Tibial nerve (tissue), 4 donors: ENCODE measurements around the gene JUNB. TPM values are rescaled to one million over a fixed set of nuclear protein-coding genes. Genes with fewer than 3 reads are reported as not detected.

Experiments
- DNase-seq, 2 donors: peaks; one replicate each; pipeline ENCODE4 v3.0.0-alpha.2; 2019; ENCODE audit warnings: low spot score in 2 of 2
- H3K27ac ChIP-seq, 4 donors: fragments of 200-600 bp; sonication (generic) in 3 of 4; one replicate each; pipeline ENCODE4 v1.5.1; 2017 to 2019; ENCODE audit warnings: mild to moderate bottlenecking in 1 of 4
- H3K27me3 ChIP-seq, 2 donors: fragments of 200-600 bp; sonication (generic) in 1 of 2; one replicate each; pipeline versions ENCODE4 v1.5.1 to v1.6.0; 2017 to 2019
- H3K36me3 ChIP-seq, 3 donors: fragments of 200-600 bp; sonication (generic); one replicate each; pipeline ENCODE4 v1.5.1; 2018 to 2019
- H3K4me1 ChIP-seq, 4 donors: fragments of 200-600 bp; sonication (generic) in 3 of 4; one replicate each; pipeline ENCODE4 v1.5.1; 2017 to 2019
- H3K4me3 ChIP-seq, 4 donors: fragments of 200-600 bp; sonication (generic) in 3 of 4; one replicate each; pipeline ENCODE4 v1.5.1; 2017 to 2019; ENCODE audit warnings: mild to moderate bottlenecking in 1 of 4, moderate library complexity in 1 of 4
- H3K9me3 ChIP-seq, 4 donors: fragments of 200-600 bp; sonication (generic) in 3 of 4; one replicate each; pipeline ENCODE4 v1.5.1; 2017 to 2019
- CTCF ChIP-seq, 5 experiments: fragments of 200-600 bp in 3 of 5; fragments of 450-650 bp in 2 of 5; sonication (generic) in 3 of 5; IDR thresholded peaks; one replicate each; pipeline ENCODE4 v1.5.1; 2016 to 2019; ENCODE audit warnings: antibody characterized with exemption in 5 of 5, mild to moderate bottlenecking in 3 of 5, moderate library complexity in 2 of 5
- EP300 ChIP-seq, 2 donors: sonication (generic); formaldehyde crosslinking; IDR thresholded peaks; one replicate each; pipeline ENCODE4 v1.6.1; 2017; ENCODE audit warnings: antibody characterized with exemption in 2 of 2, mild to moderate bottlenecking in 1 of 2
- POLR2A ChIP-seq, 2 donors: fragments of 450-650 bp; IDR thresholded peaks; one replicate each; pipeline ENCODE4 v1.6.1; 2017; ENCODE audit warnings: antibody characterized with exemption in 2 of 2, mild to moderate bottlenecking in 2 of 2, moderate library complexity in 2 of 2
- WGBS, 2 donors: methylation state at CpG; one replicate each; pipeline ENCODE4 v1.1.5; 2018; 5-methylcytosine and 5-hydroxymethylcytosine counted together
- small RNA-seq: library from RNA; depleted of rRNA; stranded (forward); fragments of <200 nt; gene quantifications from one replicate; pipeline ENCODE3, GENCODE V24; 2016
- total RNA-seq, 4 donors: library from RNA; depleted of rRNA; stranded (reverse); fragments of >200 nt; gene quantifications; one replicate each; pipeline ENCODE4 v1.1.0, GENCODE V29; 2016

Gene JUNB
- total RNA-seq, 4 donors from 2014 or later, result 421 to 676 (median 613) TPM

- Histone ChIP-seq H3K27me3 (peaks cover 0 to 99% of the 10 kb centered on the region in 2 donors), H3K4me3 (no peak overlapping the region), H3K4me1 (peaks cover 0 to 35% (median 12%) of the 10 kb centered on the region in 4 donors)
These were observed 47.8 kb downstream of the JUNB start for GRCh38 chr19:12838886-12839756.

GRCh38 chr19:12840091-12841079 lies 49.1 kb downstream of the JUNB start:
- Histone ChIP-seq H3K27ac (no peak overlapping the region), H3K36me3 (no peaks in the 10 kb centered on the region), H3K4me3 (no peak overlapping the region), H3K9me3 (no peaks in the 10 kb centered on the region), H3K4me1 (peaks cover 0 to 24% (median 8%) of the 10 kb centered on the region in 4 donors), H3K27me3 (peaks cover 0 to 99% of the 10 kb centered on the region in 2 donors)
- WGBS, 2 donors, result 24 to 28% methylated on average over 39 to 40 of the region's 43 CpGs
- no peak for DNase-seq
- TF ChIP-seq EP300 (IDR thresholded peaks at IDR 0.05) (no peak), CTCF (IDR thresholded peaks at IDR 0.05) (no peak), POLR2A (IDR thresholded peaks at IDR 0.05) (no peak)

More at GRCh38 chr19:12838886-12839756, 47.8 kb downstream of the JUNB start:
- 24 to 27% methylated on average over 18 to 21 of the region's 21 CpGs for WGBS, 2 donors
- TF ChIP-seq CTCF (IDR thresholded peaks at IDR 0.05), result no peak
- no peak for TF ChIP-seq EP300 (IDR thresholded peaks at IDR 0.05)
- TF ChIP-seq POLR2A (IDR thresholded peaks at IDR 0.05), result no peak
- Histone ChIP-seq H3K36me3 (no peaks in the 10 kb centered on the region), H3K27ac (no peak overlapping the region), H3K9me3 (no peaks in the 10 kb centered on the region)
- no peak for DNase-seq

- peaks cover 0 to 96% of the 10 kb centered on the region in 2 donors for H3K27me3 ChIP-seq
These were observed 49.8 kb downstream of the JUNB start for GRCh38 chr19:12841094-12841493.

GRCh38 chr19:12842511-12842910 lies 51.2 kb downstream of the JUNB start:
- WGBS, 2 donors, result 93% methylated on average over 18 of the region's 18 CpGs
- peaks cover 0 to 29% (median 10%) of the 10 kb centered on the region in 4 donors for H3K4me1 ChIP-seq
- DNase-seq, result no peak
- peaks cover 0 to 86% of the 10 kb centered on the region in 2 donors for H3K27me3 ChIP-seq
- no peak overlapping the region for H3K4me3 ChIP-seq
- H3K27ac ChIP-seq, result no peak overlapping the region
- no peaks in the 10 kb centered on the region for H3K36me3 ChIP-seq
- no peak for TF ChIP-seq CTCF (IDR thresholded peaks at IDR 0.05)
- TF ChIP-seq POLR2A (IDR thresholded peaks at IDR 0.05), result no peak
- no peak for TF ChIP-seq EP300 (IDR thresholded peaks at IDR 0.05)
- H3K9me3 ChIP-seq, result no peaks in the 10 kb centered on the region

More at GRCh38 chr19:12841094-12841493, 49.8 kb downstream of the JUNB start:
- Histone ChIP-seq H3K4me3 (no peak overlapping the region), H3K36me3 (no peaks in the 10 kb centered on the region), H3K9me3 (no peaks in the 10 kb centered on the region), H3K27ac (no peak overlapping the region), H3K4me1 (peaks cover 0 to 23% (median 8%) of the 10 kb centered on the region in 4 donors)
- 3 to 4% methylated on average over 27 to 29 of the region's 29 CpGs for WGBS, 2 donors
- no peak for DNase-seq
- TF ChIP-seq POLR2A (IDR thresholded peaks at IDR 0.05) (no peak), EP300 (IDR thresholded peaks at IDR 0.05) (no peak), CTCF (IDR thresholded peaks at IDR 0.05) (no peak)

Small RNA genes within 50 kb of the gene (small RNA-seq; reads per million reads assigned to genes)
- not detected for gene MIR5684

Other genes starting within 250 kb of the JUNB start
- gene ZNF564, start 240.0 kb upstream of the JUNB start, total RNA-seq, result 10 to 100 TPM; 12.0 to 20.6 (median 14.7) TPM
- gene ZNF490, start 180.7 kb upstream of the JUNB start, total RNA-seq, result 1 to 10 TPM; 3.1 to 6.7 (median 4.8) TPM
- 10 to 100 TPM; 36.1 to 38.7 (median 37.6) TPM for gene ZNF791, start 180.6 kb upstream of the JUNB start, total RNA-seq
- 10 to 100 TPM; 48.5 to 89.4 (median 58.5) TPM for gene MAN2B1, start 124.7 kb upstream of the JUNB start, total RNA-seq
- 10 to 100 TPM in 3 of 4 donors, 1 to 10 TPM in 1; 7.9 to 19.8 (median 16.8) TPM for gene WDR83, start 124.7 kb upstream of the JUNB start, total RNA-seq
- 100 to 1,000 TPM; 117 to 180 (median 160) TPM for gene DHPS, start 109.6 kb upstream of the JUNB start, total RNA-seq
- not detected for gene GNG14, start 103.5 kb upstream of the JUNB start, total RNA-seq
- gene FBXW9, start 94.9 kb upstream of the JUNB start, total RNA-seq, result 1 to 10 TPM; 1.2 to 7.5 (median 5.7) TPM
- 100 to 1,000 TPM in 1 of 4 donors, 10 to 100 TPM in 3; 56.1 to 120 (median 77.6) TPM for gene TNPO2, start 67.6 kb upstream of the JUNB start, total RNA-seq
- gene TRIR, start 56.8 kb upstream of the JUNB start, total RNA-seq, result 100 to 1,000 TPM; 328 to 649 (median 501) TPM
- gene GET3, start 54.0 kb upstream of the JUNB start, total RNA-seq, result 10 to 100 TPM; 22.6 to 40.4 (median 36.3) TPM
- gene BEST2, start 39.7 kb upstream of the JUNB start, total RNA-seq, result under 1 TPM in 1 of 4 donors, not detected in 3; 0.21 TPM
- 100 to 1,000 TPM in 1 of 4 donors, 10 to 100 TPM in 3; 27.3 to 109 (median 50.2) TPM for gene HOOK2, start 15.9 kb upstream of the JUNB start, total RNA-seq
- 100 to 1,000 TPM; 129 to 182 (median 163) TPM for gene PRDX2, start 10.3 kb downstream of the JUNB start, total RNA-seq
- gene THSD8, start 10.6 kb downstream of the JUNB start, total RNA-seq, result 1 to 10 TPM in 1 of 4 donors, not detected in 3; 4.8 TPM
- 1 to 10 TPM; 5.4 to 8.6 (median 6.7) TPM for gene RNASEH2A, start 15.1 kb downstream of the JUNB start, total RNA-seq
- not detected for gene RTBDN, start 43.1 kb downstream of the JUNB start, total RNA-seq
- not detected for gene MAST1, start 47.0 kb downstream of the JUNB start, total RNA-seq
- 10 to 100 TPM; 38.1 to 59.0 (median 44.2) TPM for gene DNASE2, start 90.0 kb downstream of the JUNB start, total RNA-seq
- not detected for gene KLF1, start 95.7 kb downstream of the JUNB start, total RNA-seq
- gene GCDH, start 99.7 kb downstream of the JUNB start, total RNA-seq, result 10 to 100 TPM; 50.4 to 68.0 (median 64.6) TPM
- not detected for gene SYCE2, start 127.8 kb downstream of the JUNB start, total RNA-seq
- gene FARSA, start 142.2 kb downstream of the JUNB start, total RNA-seq, result 10 to 100 TPM; 22.7 to 44.7 (median 32.2) TPM
- 100 to 1,000 TPM; 173 to 398 (median 313) TPM for gene CALR, start 147.1 kb downstream of the JUNB start, total RNA-seq
- 100 to 1,000 TPM in 3 of 4 donors, 10 to 100 TPM in 1; 89.2 to 111 (median 108) TPM for gene RAD23A, start 154.4 kb downstream of the JUNB start, total RNA-seq
- 10 to 100 TPM; 41.4 to 68.8 (median 53.5) TPM for gene GADD45GIP1, start 165.7 kb downstream of the JUNB start, total RNA-seq
- not detected for gene DAND5, start 178.1 kb downstream of the JUNB start, total RNA-seq
- 10 to 100 TPM; 39.8 to 55.8 (median 48.2) TPM for gene NFIX, start 204.0 kb downstream of the JUNB start, total RNA-seq